Hepatocyte (in vitro differentiated cells): ENCODE results near the gene ST3GAL4. TPM values are rescaled to one million over a fixed set of nuclear protein-coding genes. Genes with fewer than 3 reads are reported as not detected.
"Not testable (repeated sequence)": the region's sequence is repeated elsewhere in the genome, so short reads cannot be mapped to it uniquely, and the experiment has no call there.

Experiments used
- DNase-seq: peaks from one replicate; pipeline ENCODE4 v3.0.0-alpha.2; 2016; ENCODE audit warnings: low spot score
- H2AFZ ChIP-seq: fragments of 200-600 bp; sonication (generic); 2 replicates; pipeline ENCODE4 v1.6.0; 2016; ENCODE audit warnings: antibody characterized with exemption, mild to moderate bottlenecking
- H3K27ac ChIP-seq: fragments of 200-600 bp; sonication (generic); 2 replicates; pipeline ENCODE4 v1.5.1; 2016; ENCODE audit warnings: mild to moderate bottlenecking
- H3K27me3 ChIP-seq: fragments of 200-600 bp; sonication (generic); 2 replicates; pipeline ENCODE4 v1.6.1; 2016
- H3K36me3 ChIP-seq: fragments of 200-600 bp; sonication (generic); replicated peaks from 2 replicates; pipeline ENCODE4 v1.5.1; 2016; ENCODE audit warnings: low read depth; ENCODE audit not compliant: insufficient read depth
- H3K4me1 ChIP-seq: fragments of 200-600 bp; sonication (generic); 2 replicates; pipeline ENCODE4 v1.5.1; 2016; ENCODE audit warnings: mild to moderate bottlenecking, moderate library complexity; ENCODE audit not compliant: insufficient read depth
- H3K4me2 ChIP-seq: fragments of 200-600 bp; sonication (generic); 2 replicates; pipeline ENCODE4 v1.6.0; 2016
- H3K4me3 ChIP-seq: fragments of 200-600 bp; sonication (generic); 2 replicates; pipeline ENCODE4 v1.5.1; 2016; ENCODE audit warnings: mild to moderate bottlenecking
- H3K79me2 ChIP-seq: fragments of 200-600 bp; sonication (generic); 2 replicates; pipeline ENCODE4 v1.6.0; 2017; ENCODE audit warnings: mild to moderate bottlenecking
- H3K9me2 ChIP-seq: fragments of 200-600 bp; sonication (generic); replicated peaks from 2 replicates; pipeline ENCODE4 v1.6.0; 2017; ENCODE audit warnings: mild to moderate bottlenecking; ENCODE audit not compliant: insufficient read depth
- H3K9me3 ChIP-seq: fragments of 200-600 bp; sonication (generic); 2 replicates; pipeline ENCODE4 v1.5.1; 2016; ENCODE audit warnings: low read depth, mild to moderate bottlenecking
- H4K20me1 ChIP-seq: fragments of 200-600 bp; sonication (generic); 2 replicates; pipeline ENCODE4 v1.6.0; 2016; ENCODE audit warnings: mild to moderate bottlenecking; ENCODE audit not compliant: insufficient read depth, poor library complexity, severe bottlenecking
- CTCF ChIP-seq: fragments of 200-600 bp; sonication (generic); IDR thresholded peaks from 2 replicates; pipeline ENCODE4 v1.5.1; 2016; ENCODE audit warnings: antibody characterized with exemption, mild to moderate bottlenecking; ENCODE audit not compliant: poor library complexity
- EZH2 ChIP-seq: fragments of 200-600 bp; sonication (generic); IDR thresholded peaks from 2 replicates; pipeline ENCODE4 v1.6.1; 2016; ENCODE audit warnings: antibody characterized with exemption, mild to moderate bottlenecking, borderline replicate concordance
- EZH2phosphoT487 ChIP-seq: fragments of 200-600 bp; sonication (generic); IDR thresholded peaks from one replicate; pipeline ENCODE4 v1.6.1; 2018; ENCODE audit warnings: antibody characterized with exemption, mild to moderate bottlenecking, low read depth, moderate library complexity; ENCODE audit not compliant: unreplicated experiment, severe bottlenecking
- WGBS: methylation state at CpG from one replicate; pipeline ENCODE4 v1.1.6; 2016; ENCODE audit warnings: low lambda C conversion rate; ENCODE audit errors: missing lambda C conversion rate; 5-methylcytosine and 5-hydroxymethylcytosine counted together
- polyA plus RNA-seq: library from polyadenylated mRNA; unstranded; fragments of >200 nt; fragmentation: Nextera tagmentation; extraction: Ambion mirVana; gene quantifications from 2 replicates; pipeline ENCODE4 v1.2.1, GENCODE V29; 2016
- total RNA-seq: library from RNA; depleted of rRNA; stranded (reverse); fragments of >200 nt; gene quantifications from 2 replicates; pipeline ENCODE4 v1.2.3, GENCODE V29; 2014

The ST3GAL4 gene
- 25.2 and 31.5 TPM in 2 replicates for total RNA-seq
- 31.0 and 33.5 TPM in 2 replicates for polyA plus RNA-seq

GRCh38 chr11:126355324-126355925 is at the start of gene ST3GAL4:
ST3GAL4 (plus strand) TSS chr11:126355686; CDS start chr11:126406156, 50,470 bp downstream.
- no peaks in the 10 kb centered on the region for H4K20me1 ChIP-seq
- H2AFZ ChIP-seq, result peak within 1 kb of the TSS; percentile 90
- WGBS, result under 1% methylated on average over 38 of the region's 71 CpGs
- H3K9me2 ChIP-seq, result no peaks in the 10 kb centered on the region
- peak within 1 kb of the TSS; percentile 79 for H3K27ac ChIP-seq
- DNase-seq, result peak; percentile 88
- H3K4me1 ChIP-seq, result peaks cover 54% of the 10 kb centered on the region
- H3K27me3 ChIP-seq, result no peaks in the 10 kb centered on the region
- H3K36me3 ChIP-seq, result no peaks in the 10 kb centered on the region
- H3K4me2 ChIP-seq, result peak within 1 kb of the TSS; percentile 94
- H3K79me2 ChIP-seq, result peaks cover 75% of the 10 kb centered on the region
- TF ChIP-seq EZH2phosphoT487 (no peak), EZH2 (no peak), CTCF (no peak)
- no peaks in the 10 kb centered on the region for H3K9me3 ChIP-seq
- H3K4me3 ChIP-seq, result peak within 1 kb of the TSS; percentile 84

- DNase-seq, result no peak
- WGBS, result 91% methylated on average over 4 of the region's 4 CpGs
- H3K27ac ChIP-seq, result no peak overlapping the region
- TF ChIP-seq CTCF (no peak), EZH2 (no peak)
- H2AFZ ChIP-seq, result no peak overlapping the region
- H3K4me2 ChIP-seq, result no peak overlapping the region
- no peaks in the 10 kb centered on the region for H3K36me3 ChIP-seq
- no peaks in the 10 kb centered on the region for H3K9me2 ChIP-seq
- H3K27me3 ChIP-seq, result no peaks in the 10 kb centered on the region
- H3K79me2 ChIP-seq, result peaks cover 14% of the 10 kb centered on the region
- no peaks in the 10 kb centered on the region for H4K20me1 ChIP-seq
- no peak overlapping the region for H3K4me3 ChIP-seq
- peaks cover 8% of the 10 kb centered on the region for H3K4me1 ChIP-seq
- no peaks in the 10 kb centered on the region for H3K9me3 ChIP-seq
Measured at GRCh38 chr11:126305699-126306098, 49.8 kb upstream of the ST3GAL4 start.

GRCh38 chr11:126307706-126308105 is 47.8 kb upstream of the ST3GAL4 start:
- no peaks in the 10 kb centered on the region for H3K36me3 ChIP-seq
- no peak overlapping the region for H3K4me2 ChIP-seq
- peaks cover 12% of the 10 kb centered on the region for H3K79me2 ChIP-seq
- no peak overlapping the region for H2AFZ ChIP-seq
- no peak for TF ChIP-seq EZH2
- TF ChIP-seq CTCF, result peak; percentile 51
- peak; percentile 63 for DNase-seq
- no peaks in the 10 kb centered on the region for H4K20me1 ChIP-seq
- peaks cover 13% of the 10 kb centered on the region for H3K4me1 ChIP-seq
- no peaks in the 10 kb centered on the region for H3K27me3 ChIP-seq
- H3K27ac ChIP-seq, result no peak overlapping the region
- H3K9me3 ChIP-seq, result no peaks in the 10 kb centered on the region
- 31% methylated on average over 5 of the region's 5 CpGs for WGBS
- no peak overlapping the region for H3K4me3 ChIP-seq
- no peaks in the 10 kb centered on the region for H3K9me2 ChIP-seq

- Histone ChIP-seq H3K9me3 (no peaks in the 10 kb centered on the region), H3K4me3 (no peak overlapping the region), H3K27me3 (no peaks in the 10 kb centered on the region), H3K36me3 (no peaks in the 10 kb centered on the region), H2AFZ (no peak overlapping the region), H3K4me2 (no peak overlapping the region), H3K27ac (no peak overlapping the region), H3K4me1 (peaks cover 18% of the 10 kb centered on the region), H3K79me2 (peaks cover 9% of the 10 kb centered on the region), H4K20me1 (no peaks in the 10 kb centered on the region), H3K9me2 (no peaks in the 10 kb centered on the region)
- WGBS, result 57% methylated on average over 4 of the region's 4 CpGs
- no peak for DNase-seq
- TF ChIP-seq EZH2 (no peak), EZH2phosphoT487 (no peak), CTCF (no peak)
Measured at GRCh38 chr11:126308271-126308671, 47.2 kb upstream of the ST3GAL4 start.

- not testable (repeated sequence) for H3K27me3 ChIP-seq, H3K9me2 ChIP-seq, H3K4me2 ChIP-seq, H2AFZ ChIP-seq, H4K20me1 ChIP-seq, H3K27ac ChIP-seq, H3K36me3 ChIP-seq, DNase-seq, H3K4me3 ChIP-seq, H3K9me3 ChIP-seq, H3K79me2 ChIP-seq
- 87% methylated on average over 4 of the region's 4 CpGs for WGBS
- H3K4me1 ChIP-seq, result peaks cover 19% of the 10 kb centered on the region
Measured at GRCh38 chr11:126308771-126309170, 46.7 kb upstream of the ST3GAL4 start.
